ENCODE measurements around the gene PISD.
"Not testable (repeated sequence)": the region's sequence is repeated elsewhere in the genome, so short reads cannot be mapped to it uniquely, and the experiment has no call there.

Gene PISD

DNA sequence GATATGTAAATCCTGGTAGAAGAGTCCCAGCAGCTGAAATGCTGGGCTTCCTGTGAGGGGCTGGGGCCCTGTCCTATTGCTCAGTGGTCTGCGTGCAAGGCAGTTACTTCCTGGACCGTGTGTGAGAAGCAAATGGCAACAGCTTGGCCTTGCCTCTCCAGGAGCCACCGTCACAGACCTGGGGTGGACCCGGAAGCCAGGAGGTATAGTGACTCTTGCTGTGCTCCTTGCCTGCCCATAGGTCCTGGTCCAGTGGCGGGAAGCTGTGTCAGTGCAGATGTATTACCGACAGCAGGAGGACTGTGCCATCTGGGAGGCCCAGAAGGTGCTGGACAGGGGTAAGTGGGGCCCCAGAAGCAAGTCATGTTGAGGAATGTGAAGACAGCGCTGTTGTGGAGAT lies 54.3 kb downstream of the PISD start:
- no peak for DNase-seq (ENCODE audit: low spot score)

DNA sequence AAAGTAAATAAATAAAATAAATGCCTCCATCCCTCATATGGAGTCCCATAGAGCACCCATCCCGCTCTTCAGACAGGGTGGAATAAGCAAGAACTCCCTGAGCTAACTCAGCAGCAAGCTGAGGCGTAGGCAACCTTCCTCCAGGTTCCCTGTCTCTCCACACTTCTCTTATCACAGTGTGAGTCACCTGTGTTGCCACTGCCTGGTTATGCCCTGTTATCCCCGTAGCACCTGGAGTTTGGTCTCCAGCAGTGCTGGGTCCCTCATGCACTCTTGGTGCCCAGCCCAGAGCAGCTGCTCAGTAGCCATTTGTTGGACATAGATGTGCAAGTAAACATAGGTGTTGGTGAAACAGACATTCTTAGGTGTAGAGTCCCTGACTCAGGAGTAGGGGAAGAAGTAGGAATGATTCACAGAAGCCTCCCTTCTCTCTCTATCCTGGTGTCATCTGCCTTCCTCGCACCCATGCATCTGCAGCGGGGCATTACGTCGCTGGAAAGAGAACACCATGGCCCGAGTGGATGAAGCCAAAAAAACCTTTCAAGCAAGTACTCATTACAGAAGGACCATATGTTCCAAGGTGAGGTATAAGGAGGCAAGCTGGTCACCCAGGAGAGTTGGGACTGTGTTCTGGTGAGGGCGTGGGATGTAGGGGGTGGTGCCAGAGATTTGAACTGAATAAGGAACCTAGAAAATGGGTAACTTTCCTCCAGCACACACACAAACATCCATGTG lies 56.0 kb downstream of the PISD start:
- no peak for DNase-seq (ENCODE audit: low spot score)

- DNase-seq (ENCODE audit: low spot score): no peak
Measured at GRCh38 chr22:31604746-31605705, 57.0 kb downstream of the PISD start.

DNA sequence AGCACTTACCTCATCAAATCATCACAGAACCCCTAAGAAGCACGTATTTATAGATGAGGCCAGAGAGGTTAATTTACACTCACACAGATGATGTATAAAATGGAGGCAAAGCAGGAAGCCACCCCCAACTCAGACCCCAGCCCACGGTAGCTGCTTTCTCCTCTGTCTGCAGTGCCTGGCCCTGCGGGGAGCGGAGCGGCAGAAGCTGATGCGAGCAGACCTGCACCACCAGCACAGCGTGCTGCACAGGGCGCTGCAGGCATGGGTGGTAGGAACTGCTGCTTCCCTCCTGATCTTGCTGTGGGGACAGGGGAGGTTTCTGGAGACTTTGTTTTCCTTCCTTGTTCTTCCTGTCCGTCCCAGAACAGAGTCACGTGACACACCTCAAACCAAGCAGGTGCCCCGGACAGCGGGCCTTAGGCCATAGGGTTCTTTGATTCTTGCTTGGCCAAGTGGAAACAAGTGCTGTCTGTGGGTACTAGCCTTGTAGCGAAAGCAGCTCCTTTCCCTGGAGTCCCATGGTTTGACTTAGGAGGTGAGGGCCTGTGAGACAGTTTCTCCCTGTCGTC lies 57.8 kb downstream of the PISD start:
- no peak for DNase-seq (ENCODE audit: low spot score)

DNA sequence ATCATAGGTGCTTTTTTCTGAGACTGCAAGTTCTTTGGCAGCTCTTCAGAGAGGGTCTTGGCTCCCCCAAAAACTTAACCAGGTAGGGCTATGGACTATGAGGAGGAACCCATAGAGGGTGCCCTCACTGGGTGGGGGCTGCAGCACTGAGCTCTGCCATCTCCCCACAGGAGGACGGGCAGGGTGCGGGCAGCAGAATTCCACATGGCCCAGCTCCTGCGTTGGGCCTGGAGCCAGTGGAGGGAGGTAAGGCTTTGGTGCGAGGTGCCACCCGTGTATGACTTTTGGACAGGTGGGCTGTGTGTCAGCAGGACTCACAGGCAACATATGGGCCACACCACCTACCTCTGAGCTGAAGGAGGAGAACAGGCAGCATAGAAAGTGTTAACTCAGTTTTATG lies 58.4 kb downstream of the PISD start:
- DNase-seq (ENCODE audit: low spot score): no peak

GRCh38 chr22:31603081-31603525 lies 58.9 kb downstream of the PISD start:
- DNase-seq (ENCODE audit: low spot score): no peak

- DNase-seq (ENCODE audit: low spot score): no peak
Measured at GRCh38 chr22:31602259-31602952, 59.6 kb downstream of the PISD start.

DNA sequence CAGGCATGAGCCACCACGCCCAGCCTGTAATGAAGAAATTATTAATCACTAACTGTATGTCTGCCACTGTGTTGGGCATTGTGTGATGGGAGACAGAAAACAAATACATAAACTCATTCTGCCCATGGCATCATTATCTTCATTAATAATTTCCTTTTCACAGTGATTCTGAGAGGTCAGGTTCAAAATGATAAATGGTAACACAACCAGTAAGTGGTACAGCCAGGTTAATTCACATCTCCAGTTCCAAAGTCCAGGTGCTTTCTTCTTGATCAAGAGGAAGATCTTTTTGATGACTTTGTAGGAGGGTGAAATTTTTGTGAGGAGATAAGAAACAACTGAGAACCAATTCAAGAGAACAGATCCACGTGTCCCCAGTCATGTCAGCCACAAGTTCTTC lies 66.7 kb downstream of the PISD start:
- DNase-seq (ENCODE audit: low spot score): no peak

GRCh38 chr22:31590161-31590560 lies 71.9 kb downstream of the PISD start:
- DNase-seq (ENCODE audit: low spot score): not testable (repeated sequence)

DNA sequence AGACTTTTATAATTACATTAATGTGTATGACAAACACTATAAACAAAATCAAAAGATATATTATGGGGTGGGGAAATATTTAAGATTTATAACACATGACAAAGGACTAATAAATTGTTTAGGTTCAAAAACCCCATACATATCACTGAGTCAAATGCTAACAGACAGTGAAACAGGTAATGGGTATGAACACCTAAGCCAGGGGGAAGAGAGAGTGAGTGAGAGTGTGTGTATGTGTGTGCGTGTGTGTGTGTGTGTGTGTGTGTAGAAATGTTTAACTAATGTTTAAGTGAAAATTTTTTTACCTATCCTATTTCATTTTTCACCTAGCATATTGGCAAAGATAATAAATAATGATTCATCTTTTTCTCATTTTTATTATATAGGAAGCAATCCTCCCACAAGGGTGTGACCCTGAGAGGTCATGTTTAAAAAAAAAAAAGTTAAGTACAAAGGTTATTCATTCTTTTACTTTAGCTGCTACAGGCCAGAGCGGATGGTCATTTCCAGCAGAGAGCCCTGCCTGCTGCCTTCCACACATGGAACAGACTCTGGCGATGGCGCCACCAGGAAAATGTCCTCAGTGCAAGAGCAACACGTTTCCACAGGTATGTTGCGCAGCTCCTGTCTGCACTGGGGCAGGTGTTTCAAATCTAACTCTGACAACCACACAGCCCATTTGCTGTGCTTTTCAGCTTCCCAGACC lies 72.9 kb downstream of the PISD start:
- DNase-seq (ENCODE audit: low spot score): no peak

DNA sequence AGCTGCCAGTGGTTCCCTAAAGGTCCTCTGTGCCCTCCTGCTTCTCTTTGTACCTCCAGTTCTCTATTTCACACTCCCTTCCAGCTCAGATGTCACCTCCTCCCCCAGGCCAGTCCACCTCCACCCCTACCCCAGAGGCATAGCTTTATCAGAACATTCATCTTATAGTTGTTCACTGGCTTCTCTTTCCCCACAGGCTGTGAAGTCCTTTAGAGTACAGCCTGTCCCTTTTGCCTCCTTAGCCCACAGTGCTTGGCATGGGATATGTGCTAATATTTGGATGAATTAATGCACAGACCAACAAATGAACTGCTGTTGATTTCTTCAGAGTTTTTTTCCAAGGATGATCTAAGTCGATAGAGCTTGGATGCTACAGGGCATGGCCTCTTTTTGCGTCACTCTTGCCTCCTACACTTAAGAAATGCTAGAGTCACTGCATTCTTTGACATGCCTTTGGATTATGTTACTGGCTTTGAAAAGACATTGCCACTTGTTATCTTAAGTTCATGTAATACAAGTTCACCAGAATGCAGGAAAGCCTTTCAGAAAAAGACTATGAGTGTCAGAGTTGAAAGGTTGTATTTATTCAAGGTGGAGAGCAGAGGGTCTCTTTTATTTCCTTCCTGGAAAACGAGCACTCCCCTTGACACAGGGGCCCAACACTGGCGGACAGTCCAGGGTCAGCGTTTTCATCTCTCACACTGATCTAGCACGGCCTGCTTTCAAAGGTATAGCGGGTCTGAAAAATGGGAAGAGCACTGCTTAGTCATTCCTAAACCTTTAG lies 75.7 kb downstream of the PISD start:
- DNase-seq (ENCODE audit: low spot score): no peak

DNA sequence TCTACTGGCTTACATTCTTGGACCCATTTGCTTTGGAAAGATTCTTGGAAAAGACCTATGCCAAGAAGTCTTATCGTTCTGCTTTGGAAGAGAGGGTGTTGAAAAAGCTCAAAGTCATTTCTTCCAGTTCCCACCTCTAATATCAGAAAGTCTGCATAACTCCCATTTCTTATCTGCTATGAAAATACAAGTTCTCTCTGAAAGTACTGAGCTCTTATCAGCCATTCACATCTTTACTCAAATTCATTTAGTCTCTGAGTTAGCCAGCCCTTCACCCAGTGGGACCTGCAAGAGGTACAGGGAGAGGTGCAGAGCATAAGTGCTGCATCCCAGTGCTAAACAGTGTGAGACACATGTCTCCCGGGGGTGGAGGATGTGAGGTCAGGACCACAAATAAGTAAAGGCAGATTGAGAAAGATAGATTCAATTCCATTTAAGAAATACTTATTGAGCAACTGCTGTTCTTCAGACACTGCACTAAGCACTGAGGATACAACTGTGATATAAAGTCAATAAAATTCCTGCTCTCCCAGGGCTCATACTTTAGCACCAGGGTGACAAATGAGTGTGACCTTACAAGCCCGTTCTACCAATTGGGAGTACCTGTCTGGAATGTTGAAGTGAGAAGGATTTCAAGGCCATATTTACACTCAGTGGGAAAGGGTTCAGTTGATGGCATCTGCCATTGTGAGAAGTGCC lies 76.7 kb downstream of the PISD start:
- DNase-seq (ENCODE audit: low spot score): no peak

DNA sequence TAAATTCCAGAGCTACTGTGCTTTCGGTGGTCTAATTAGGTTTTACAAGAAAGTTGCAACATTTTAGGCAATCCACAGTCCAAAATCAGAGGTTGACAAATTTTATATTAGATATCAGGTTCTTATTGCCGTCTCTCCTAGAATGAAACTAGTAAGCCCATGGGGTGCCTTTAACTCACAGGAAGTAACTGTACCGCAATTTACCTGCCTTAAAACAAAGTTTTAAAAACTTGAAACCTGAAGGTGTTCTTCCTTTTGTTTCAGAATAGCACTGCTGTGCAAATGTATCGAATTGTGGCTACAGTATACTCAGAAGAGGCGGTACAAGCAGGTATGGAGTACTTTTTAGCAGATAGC lies 77.2 kb downstream of the PISD start:
- DNase-seq (ENCODE audit: low spot score): no peak

DNA sequence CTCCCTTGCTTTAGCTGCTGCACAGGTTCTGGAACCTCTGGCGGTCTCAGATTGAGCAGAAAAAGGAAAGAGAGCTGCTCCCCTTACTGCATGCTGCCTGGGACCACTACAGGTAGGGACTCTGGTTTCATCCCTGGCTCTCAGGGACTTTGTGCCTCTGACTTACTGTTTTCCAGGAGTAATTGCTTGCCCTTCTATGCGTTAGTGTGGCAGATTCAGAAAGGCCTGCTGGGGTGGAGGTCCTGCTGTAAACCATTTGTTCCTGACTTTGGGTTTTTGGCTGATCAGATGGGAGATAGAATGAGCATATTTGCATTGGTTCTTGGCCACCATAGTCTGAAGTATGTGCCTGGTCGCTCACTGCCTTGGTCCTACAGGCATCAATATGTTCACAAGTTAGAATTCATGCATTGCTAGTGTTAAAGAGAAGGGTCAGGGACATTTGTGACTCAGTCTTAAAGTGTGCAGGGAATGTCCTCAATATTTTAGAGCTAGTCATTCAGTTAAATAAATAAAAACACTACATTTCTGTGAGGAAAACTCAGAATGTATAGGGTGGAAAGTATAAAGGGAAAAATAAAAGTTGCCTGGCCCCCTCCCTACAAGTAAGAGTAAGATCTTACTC lies 78.0 kb downstream of the PISD start:
- DNase-seq (ENCODE audit: low spot score): no peak

- DNase-seq (ENCODE audit: low spot score): no peak
Measured at GRCh38 chr22:31579835-31580242, 82.2 kb downstream of the PISD start.

DNA sequence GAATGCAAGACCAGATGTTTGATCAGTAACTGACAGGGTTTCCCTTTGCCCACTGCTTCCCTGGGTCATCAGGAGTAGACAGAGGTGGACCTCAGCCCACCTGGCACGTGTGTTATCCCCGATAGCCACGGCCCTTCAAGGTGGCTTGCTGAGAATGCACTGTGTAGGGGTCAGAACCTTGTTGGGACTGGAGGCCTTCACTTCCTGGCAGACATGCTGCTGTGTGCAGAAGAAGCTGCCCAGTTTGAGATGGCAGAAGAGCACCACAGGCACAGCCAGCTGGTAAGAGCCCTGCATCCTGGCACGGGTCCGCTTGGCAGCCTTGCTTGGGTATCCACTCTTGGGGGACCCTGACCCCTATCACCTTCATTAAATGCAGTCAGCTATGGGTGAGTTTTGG lies 83.8 kb downstream of the PISD start:
- no peak for DNase-seq (ENCODE audit: low spot score)

DNA sequence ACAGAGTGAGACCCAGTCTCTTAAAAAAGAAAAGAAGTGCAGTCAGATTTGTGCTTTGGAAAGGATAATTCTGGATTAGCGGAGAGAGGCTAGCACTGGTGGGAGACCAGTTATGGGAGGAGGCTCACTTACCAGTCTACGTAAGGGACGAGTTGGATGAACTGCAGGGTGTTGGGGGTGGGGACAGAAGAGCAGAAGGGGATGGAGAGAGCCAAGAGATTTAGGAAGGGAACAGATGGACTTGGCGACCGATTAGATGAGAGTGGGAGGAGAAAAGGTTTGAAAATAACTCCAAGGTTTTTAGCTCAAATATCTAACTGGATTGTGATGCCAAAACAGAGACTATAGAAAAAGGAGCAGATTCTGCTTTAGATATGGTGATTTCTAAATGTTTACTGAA lies 84.3 kb downstream of the PISD start:
- peak; percentile 25 for DNase-seq (ENCODE audit: low spot score)

- peak; percentile 40 for DNase-seq (ENCODE audit: low spot score)
Measured at GRCh38 chr22:31575190-31575589, 86.8 kb downstream of the PISD start.

DNA sequence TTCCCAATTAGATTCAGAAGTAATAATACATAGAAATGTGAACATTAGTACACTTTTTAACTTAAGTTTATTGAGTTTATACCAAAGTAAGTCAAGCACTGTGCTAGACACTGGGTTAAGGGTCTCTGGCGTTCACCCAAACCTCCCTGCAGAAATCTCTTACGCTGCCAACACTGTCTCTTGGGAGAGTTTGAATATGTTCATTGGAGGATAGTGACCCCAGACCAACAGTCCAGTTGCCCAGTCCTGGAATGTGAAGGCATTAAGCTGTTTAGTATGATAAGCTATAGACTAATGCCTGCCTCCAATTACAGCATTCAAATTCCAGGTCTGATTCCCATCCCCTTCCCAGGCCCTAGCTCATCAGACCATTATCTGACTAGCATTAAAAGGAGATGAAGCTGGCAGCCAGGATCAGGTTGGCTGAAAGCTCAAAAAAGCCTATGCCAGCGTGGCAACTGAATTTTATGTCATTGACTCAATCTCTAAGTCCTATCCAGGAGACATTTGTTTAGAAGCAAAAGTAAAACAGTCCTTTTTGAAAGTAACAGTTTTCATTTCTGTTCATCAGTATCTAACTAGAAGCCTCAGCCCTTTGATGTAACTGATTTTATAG lies 87.9 kb downstream of the PISD start:
- DNase-seq (ENCODE audit: low spot score): no peak

All from Ammon's horn (tissue), 1 donor.